ENCODE data around the gene TMEM167A. TPM values are rescaled to one million over a fixed set of nuclear protein-coding genes. Genes with fewer than 3 reads are reported as not detected.

Gene TMEM167A, protein sequence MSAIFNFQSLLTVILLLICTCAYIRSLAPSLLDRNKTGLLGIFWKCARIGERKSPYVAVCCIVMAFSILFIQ
- 10 to 100 TPM; 22.4 to 48.4 (median 39.0) TPM for total RNA-seq
- long read RNA-seq, full-length matches to known transcripts: 9 of 12 reads
- long read RNA-seq, partial matches to known transcripts: 1 of 12 reads
- long read RNA-seq, other reads (novel, unspliced or antisense): 2 of 12 reads

DNA sequence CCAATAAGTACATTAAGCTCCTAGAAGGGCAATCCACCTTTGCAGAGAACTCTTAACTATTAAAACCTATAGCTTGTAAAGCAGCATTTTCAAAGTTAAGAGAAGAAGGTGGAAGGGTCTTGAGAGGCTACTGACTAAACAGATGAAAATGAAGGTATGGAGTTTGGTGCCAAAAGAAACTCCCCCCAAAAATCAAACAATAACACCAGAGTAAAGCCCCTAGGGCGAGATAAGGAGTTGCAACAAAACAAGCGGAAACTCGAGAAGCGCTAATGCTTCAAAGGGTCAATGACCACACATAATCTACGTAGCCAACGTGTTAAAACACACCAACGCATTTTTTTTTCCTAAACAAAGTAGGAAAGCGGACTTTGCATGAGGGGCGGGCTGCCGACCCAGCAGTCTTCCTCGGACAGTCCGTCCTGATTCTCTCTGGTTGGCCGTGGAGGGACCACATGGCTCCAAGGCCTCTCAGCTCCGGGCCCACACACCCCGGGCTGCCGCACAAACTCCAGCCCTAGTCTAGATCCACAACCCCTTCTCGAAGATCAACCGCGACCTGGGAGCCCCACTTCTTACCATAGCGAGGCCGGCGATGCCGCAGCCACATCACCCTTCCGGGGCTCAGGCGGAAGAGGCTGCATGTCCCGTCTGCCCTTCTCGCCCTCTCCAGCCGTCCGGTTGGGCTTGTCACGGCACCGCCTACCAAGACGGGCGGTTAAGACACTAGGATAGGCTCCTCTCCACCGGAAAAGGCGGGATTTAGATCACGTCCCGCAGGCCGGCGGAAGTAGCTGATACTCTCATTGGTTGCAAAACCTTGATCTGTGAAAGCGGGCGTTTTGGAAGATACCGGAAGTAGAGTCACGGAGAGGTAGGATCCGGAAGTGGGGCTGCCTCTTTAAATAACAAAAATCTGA, at the start of gene TMEM167A, which contains the start of gene XRCC4:
TSS of gene TMEM167A (minus strand) at position 653 of the 920 bp plus-strand sequence. CDS start at position 582, 71 bp downstream.
TSS of gene XRCC4 (plus strand) at position 806 of the 920 bp plus-strand sequence. CDS start 27,373 bp downstream, outside the sequence.
- Histone ChIP-seq H3K36me3 (no peaks in the 10 kb centered on the region), H3K4me1 (peaks cover 0 to 20% (median 0%) of the 10 kb centered on the region in 4 donors), H3K27ac (peak within 1 kb of the TSS; percentile 66 to 84 (median 81)), H3K4me3 (peak within 1 kb of the TSS; percentile 68 to 84 (median 83)), H3K9me3 (no peaks in the 10 kb centered on the region), H3K27me3 (no peaks in the 10 kb centered on the region)
- 0% methylated on average over 28 of the region's 44 CpGs for WGBS (ENCODE audit: insufficient coverage, low coverage, low lambda C conversion rate, missing lambda C conversion rate)
- peak; percentile 96 to 98 (median 98) for DNase-seq
- TF ChIP-seq, protein P1, sequence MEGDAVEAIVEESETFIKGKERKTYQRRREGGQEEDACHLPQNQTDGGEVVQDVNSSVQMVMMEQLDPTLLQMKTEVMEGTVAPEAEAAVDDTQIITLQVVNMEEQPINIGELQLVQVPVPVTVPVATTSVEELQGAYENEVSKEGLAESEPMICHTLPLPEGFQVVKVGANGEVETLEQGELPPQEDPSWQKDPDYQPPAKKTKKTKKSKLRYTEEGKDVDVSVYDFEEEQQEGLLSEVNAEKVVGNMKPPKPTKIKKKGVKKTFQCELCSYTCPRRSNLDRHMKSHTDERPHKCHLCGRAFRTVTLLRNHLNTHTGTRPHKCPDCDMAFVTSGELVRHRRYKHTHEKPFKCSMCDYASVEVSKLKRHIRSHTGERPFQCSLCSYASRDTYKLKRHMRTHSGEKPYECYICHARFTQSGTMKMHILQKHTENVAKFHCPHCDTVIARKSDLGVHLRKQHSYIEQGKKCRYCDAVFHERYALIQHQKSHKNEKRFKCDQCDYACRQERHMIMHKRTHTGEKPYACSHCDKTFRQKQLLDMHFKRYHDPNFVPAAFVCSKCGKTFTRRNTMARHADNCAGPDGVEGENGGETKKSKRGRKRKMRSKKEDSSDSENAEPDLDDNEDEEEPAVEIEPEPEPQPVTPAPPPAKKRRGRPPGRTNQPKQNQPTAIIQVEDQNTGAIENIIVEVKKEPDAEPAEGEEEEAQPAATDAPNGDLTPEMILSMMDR (IDR thresholded peaks at IDR 0.05): no peak
- peak; percentile 90 for TF ChIP-seq POLR2A (IDR thresholded peaks at IDR 0.05)
- ATAC-seq: peak; percentile 100
- intact Hi-C loops (cut with DNase I): no loop called here

DNA sequence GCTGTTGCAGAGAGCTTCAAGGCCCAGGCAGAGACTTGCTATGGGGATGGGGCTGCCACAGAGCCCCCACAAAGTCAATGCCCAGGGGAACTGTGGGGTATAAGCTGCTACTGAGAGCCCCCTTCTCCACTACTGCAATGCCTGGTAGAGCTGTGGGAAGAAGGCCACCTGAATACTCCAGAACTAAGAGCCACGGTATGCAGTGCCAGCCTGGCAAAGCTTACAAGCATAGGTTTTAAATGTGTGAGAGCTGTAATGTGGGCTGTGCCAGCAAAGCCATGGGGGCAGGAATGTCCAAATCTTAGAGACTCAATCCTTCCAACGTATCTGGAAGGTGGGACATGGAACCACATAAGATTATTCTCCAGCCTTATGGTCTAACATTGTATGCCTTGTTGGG, 49.3 kb upstream of the TMEM167A start:
- no peaks in the 10 kb centered on the region for H3K36me3 ChIP-seq
- 50% methylated on average over 2 of the region's 2 CpGs for WGBS (ENCODE audit: insufficient coverage, low coverage, low lambda C conversion rate, missing lambda C conversion rate)
- no peak for DNase-seq
- H3K27me3 ChIP-seq: no peaks in the 10 kb centered on the region
- no peak for ATAC-seq
- intact Hi-C loops (cut with DNase I): no loop called here
- no peak overlapping the region for H3K4me3 ChIP-seq
- H3K4me1 ChIP-seq: no peaks in the 10 kb centered on the region
- H3K9me3 ChIP-seq: no peaks in the 10 kb centered on the region
- TF ChIP-seq POLR2A (IDR thresholded peaks at IDR 0.05): no peak
- TF ChIP-seq, protein P1 (IDR thresholded peaks at IDR 0.05): no peak
- no peak overlapping the region for H3K27ac ChIP-seq

DNA sequence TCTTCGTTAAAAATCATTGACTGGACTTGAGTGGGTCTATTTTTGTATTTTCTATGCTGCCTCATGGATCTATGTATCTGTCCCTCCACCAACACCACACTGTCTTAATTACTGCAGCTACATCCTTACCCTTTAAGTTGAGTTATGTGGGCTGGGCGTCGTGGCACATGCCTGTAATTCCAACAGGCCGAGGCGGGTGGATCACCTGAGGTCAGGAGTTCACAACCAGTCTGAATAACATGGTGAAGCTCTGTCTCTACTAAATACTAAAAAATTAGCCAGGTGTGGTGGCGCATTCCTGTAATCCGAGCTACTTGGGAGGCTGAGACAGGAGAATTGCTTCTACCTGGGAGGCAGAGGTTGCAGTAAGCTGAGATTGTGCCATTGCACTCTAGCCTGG, 48.4 kb upstream of the TMEM167A start:
- 72% methylated on average over 6 of the region's 7 CpGs for WGBS (ENCODE audit: insufficient coverage, low coverage, low lambda C conversion rate, missing lambda C conversion rate)
- H3K4me1 ChIP-seq: no peaks in the 10 kb centered on the region
- TF ChIP-seq, protein P1 (IDR thresholded peaks at IDR 0.05): no peak
- no peak for TF ChIP-seq POLR2A (IDR thresholded peaks at IDR 0.05)

DNA sequence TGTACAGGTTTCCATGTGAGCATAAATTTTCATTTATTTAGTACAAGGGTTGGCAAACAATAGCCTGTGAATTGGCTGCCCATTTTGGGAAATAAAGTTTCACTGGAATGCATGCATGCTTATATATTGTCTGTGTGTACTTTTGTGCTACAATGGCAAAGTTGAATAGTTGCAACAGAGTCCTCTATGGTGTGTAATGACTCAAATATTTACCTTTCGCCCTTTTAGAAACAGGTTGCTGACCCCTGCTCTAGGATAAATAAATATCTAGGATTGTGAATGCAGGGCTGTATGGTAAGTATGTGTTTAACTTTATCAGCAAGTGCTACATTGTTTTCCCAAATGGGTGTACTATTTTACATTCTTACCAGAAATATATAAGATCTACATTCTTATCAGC, 47.4 kb upstream of the TMEM167A start:
- TF ChIP-seq, protein P1 (IDR thresholded peaks at IDR 0.05): no peak
- TF ChIP-seq POLR2A (IDR thresholded peaks at IDR 0.05): no peak
- H3K4me3 ChIP-seq: no peak overlapping the region
- intact Hi-C loops (cut with DNase I): no loop called here
- no peaks in the 10 kb centered on the region for H3K9me3 ChIP-seq
- H3K27me3 ChIP-seq: no peaks in the 10 kb centered on the region
- no peaks in the 10 kb centered on the region for H3K4me1 ChIP-seq
- ATAC-seq (peak; percentile 69 to 96 (median 86)), DNase-seq (no peak)
- WGBS (ENCODE audit: insufficient coverage, low coverage, low lambda C conversion rate, missing lambda C conversion rate): 38% methylated on average over 1 of the region's 1 CpG
- no peak overlapping the region for H3K27ac ChIP-seq
- no peaks in the 10 kb centered on the region for H3K36me3 ChIP-seq

More for the DNA sequence above, 48.4 kb upstream of the TMEM167A start:
- Histone ChIP-seq H3K36me3 (no peaks in the 10 kb centered on the region), H3K4me3 (no peak overlapping the region), H3K9me3 (no peaks in the 10 kb centered on the region), H3K27me3 (no peaks in the 10 kb centered on the region), H3K27ac (no peak overlapping the region)
- intact Hi-C loops (cut with DNase I): no loop called here
- no peak for ATAC-seq
- DNase-seq: no peak

All from right lobe of liver (tissue), 6 donors.